ENCODE measurements around the gene FOXD4L3.
"Not testable (repeated sequence)": the region's sequence is repeated elsewhere in the genome, so short reads cannot be mapped to it uniquely, and the experiment has no call there.

Gene FOXD4L3

DNA sequence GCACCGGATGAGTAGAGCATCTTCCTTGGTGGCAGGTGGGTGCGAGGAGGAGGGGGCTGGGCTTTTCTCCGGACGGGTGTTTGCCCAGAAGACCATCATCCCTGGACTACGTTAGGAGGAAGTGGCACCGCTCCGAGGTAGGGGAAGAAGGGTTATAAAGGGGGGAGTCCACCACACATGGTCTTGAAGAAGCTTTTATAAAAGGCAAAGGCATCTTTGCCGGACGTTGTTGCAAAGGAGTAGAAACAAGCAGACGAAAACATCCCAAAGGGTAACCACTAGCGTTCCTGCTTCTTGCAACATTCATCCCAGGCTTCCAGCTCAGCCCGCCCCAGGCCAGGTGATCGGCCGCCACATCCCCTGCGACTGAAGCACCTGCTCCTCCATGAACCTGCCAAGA, at the start of gene FOXD4L3:
Gene FOXD4L3 (plus strand): TSS at position 301 of the 400 bp plus-strand sequence. CDS start 85 bp downstream, at position 386.
- DNase-seq (ENCODE audit: low spot score), result not testable (repeated sequence)

DNA sequence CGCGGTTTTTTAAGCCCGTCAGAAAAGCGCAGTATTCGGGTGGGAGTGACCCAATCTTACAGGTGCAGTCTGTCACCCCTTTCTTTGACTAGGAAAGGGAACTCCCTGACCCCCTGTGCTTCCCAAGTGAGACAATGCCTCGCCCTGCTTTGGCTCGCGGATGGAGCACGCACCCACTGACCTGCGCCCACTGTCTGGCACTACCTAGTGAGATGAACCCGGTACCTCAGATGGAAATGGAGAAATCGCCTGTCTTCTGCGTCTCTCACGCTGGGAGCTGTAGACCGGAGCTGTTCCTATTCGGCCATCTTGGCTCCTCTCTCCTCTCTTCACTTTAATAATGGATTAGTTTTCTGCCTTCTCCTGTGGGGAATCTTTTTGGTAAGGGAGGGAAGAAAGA, 21.6 kb upstream of the FOXD4L3 start:
- DNase-seq (ENCODE audit: low spot score), result not testable (repeated sequence)

DNA sequence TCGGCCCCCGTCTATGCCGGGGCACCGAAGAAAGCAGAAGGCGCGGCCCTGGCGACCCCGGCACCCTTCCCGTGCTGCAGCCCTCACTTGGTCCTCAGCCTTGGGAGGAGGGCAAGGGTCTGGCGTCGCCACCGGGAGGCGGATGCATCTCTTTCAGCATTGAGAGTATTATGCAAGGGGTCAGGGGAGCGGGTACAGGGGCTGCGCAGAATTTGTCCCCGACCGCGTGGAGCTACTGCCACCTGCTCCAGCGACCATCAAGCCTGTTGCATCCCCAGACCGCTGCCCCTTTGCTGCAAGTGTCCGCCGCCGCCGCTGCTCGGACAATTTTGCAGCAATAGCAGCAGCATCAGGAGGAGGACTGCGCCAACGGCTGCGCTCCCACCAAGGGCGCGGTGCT, 1.1 kb downstream of the FOXD4L3 start:
- DNase-seq (ENCODE audit: low spot score), result not testable (repeated sequence)

DNA sequence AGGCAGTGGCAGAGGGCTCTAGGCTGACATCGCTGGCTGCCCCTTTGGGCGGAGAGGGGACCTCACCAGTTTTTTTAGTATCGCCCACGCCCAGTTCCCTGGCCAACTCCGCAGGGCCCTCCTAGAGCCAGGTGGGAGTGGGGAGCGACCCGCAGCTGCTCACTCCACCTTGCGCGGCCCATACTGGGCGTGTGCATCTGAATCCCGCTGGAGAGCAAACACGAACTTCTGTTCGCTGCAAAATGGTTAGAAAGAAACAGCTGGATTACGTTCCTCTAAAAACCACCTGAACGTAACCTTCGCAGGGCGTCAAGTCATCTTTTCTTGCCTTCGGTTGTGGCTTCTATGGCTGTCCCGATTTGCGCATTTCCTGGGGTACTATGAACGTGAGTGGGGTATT, 1.5 kb downstream of the FOXD4L3 start:
- not testable (repeated sequence) for DNase-seq (ENCODE audit: low spot score)

GRCh38 chr9:68304777-68305176, 2.1 kb downstream of the FOXD4L3 start:
- not testable (repeated sequence) for DNase-seq (ENCODE audit: low spot score)

GRCh38 chr9:68305680-68306285, 3.1 kb downstream of the FOXD4L3 start:
- DNase-seq (ENCODE audit: low spot score), result not testable (repeated sequence)

DNA sequence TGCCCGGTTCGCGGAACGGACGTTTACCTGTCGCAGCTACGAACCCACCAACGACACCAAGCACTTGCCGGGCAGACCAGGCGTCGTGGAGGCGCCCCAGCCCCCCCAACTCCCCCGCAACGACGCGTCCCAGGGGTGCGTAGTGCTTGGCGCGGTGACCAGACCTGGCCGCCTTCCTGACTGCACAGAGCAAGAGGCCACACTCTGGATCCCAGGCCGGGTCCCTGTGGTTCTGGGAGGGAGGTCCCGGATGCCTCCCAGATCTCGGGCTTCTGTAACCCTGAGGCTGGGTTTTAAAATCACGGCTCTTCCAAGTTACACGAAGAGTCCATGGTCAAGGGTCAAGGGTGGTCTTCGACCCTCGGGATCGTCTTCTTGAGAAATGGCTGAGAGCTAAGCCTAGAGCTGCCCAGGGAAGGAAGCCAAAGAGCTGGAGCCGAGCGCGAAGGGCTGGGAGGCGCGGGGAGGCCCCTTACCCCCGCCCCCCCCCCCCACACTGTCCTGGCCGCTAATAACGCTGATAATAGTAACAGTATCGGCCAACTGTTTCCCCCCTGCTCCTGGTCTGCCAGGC, 3.8 kb downstream of the FOXD4L3 start:
- not testable (repeated sequence) for DNase-seq (ENCODE audit: low spot score)

- DNase-seq (ENCODE audit: low spot score), result not testable (repeated sequence)
Observed at GRCh38 chr9:68307127-68307526, 4.5 kb downstream of the FOXD4L3 start.

GRCh38 chr9:68307654-68308053, 5.0 kb downstream of the FOXD4L3 start:
- not testable (repeated sequence) for DNase-seq (ENCODE audit: low spot score)

- not testable (repeated sequence) for DNase-seq (ENCODE audit: low spot score)
Observed at GRCh38 chr9:68311208-68311607, 8.5 kb downstream of the FOXD4L3 start.

DNA sequence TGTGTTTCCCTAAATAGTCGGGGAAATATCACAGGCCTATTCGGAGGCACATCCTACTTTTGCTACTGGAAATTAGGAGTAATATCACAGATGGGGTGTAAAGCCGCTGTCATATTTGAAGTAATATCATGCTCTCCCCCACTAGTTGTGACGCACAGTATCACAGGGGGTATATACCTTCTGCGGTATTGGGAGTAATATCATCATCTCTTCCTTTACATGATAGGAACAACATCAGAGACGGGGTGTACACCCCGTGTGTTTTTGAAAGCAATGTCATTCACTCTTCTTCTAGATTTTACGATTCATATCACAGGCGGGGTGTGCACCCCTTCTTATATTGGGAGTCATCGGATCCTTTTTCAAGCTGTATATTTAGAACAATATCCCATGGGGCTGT, 15.5 kb downstream of the FOXD4L3 start:
- DNase-seq (ENCODE audit: low spot score), result not testable (repeated sequence)

GRCh38 chr9:68323749-68324148, 21.1 kb downstream of the FOXD4L3 start:
- not testable (repeated sequence) for DNase-seq (ENCODE audit: low spot score)

DNA sequence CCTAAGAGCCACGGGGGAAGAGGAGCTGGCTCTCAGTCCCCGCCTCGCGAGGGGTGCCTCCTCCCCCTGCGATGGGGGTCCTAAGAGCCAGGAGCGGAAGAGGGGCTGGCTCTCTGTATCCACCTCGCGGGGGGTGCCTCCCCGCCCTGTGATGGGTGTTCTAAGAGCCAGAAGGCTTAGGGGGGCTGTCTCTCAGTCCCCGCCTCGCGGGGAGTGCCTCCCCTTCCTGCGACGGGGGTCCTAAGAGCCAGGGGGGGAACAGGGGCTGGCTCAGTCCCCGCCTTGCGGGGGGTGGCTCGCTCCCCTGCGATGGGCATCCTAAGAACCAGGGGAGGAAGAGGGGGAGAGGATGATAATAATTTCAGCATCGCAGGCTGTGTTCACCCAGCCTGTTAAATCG, 21.9 kb downstream of the FOXD4L3 start:
- DNase-seq (ENCODE audit: low spot score), result not testable (repeated sequence)

- not testable (repeated sequence) for DNase-seq (ENCODE audit: low spot score)
Observed at GRCh38 chr9:68329106-68329505, 26.4 kb downstream of the FOXD4L3 start.

DNA sequence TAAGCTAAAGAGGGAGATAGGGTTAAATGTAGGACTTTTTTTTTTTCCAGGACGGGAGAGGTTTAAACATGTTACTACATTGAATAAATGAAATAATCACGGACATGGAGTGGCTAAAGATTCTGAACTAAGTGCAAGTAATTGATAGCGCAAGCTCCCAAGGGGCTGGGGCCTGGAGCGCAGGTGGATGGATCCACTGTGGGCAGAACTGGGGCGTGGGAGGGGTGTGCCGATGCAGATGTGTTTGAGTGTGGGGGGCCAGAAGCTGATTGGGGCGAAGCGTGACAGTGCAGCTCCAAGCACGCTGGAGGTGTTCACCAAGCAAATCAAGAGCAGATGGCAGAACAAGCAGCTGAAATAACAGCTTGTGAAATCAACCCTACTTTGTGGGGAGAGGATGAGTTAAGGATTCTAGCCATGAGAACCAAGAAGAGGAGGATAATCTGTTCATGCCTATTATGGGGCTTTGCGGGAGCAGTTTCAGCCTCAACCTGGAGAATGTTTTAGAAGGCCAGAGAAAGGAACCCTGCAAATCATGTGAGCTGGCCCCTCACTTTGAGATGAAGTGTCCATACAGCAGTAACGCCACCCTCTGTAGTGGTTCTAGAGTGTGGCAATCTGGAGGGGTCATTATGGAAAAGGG, 28.0 kb downstream of the FOXD4L3 start:
- DNase-seq (ENCODE audit: low spot score), result not testable (repeated sequence)

DNA sequence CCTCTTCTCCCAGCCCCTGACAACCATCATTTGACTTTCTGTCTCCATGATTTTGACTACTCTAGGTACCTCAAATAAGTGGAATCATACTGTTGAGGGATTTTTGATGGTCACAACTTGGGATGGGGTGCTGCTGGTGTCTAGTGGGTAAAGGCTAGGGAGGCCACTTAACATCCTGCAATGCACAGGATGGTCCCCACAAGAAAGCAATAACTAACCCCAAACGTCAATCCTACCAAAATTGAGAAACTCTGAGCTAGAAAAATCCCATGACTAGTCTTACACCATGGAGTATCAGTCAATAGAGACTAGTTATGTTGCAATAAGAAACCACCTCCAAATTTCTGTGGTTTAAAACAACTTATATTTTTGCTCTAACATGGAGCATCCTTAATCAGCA, 29.5 kb downstream of the FOXD4L3 start:
- DNase-seq (ENCODE audit: low spot score), result not testable (repeated sequence)

GRCh38 chr9:68335935-68336334, 33.3 kb downstream of the FOXD4L3 start:
- not testable (repeated sequence) for DNase-seq (ENCODE audit: low spot score)

GRCh38 chr9:68336639-68337339, 34.1 kb downstream of the FOXD4L3 start:
- not testable (repeated sequence) for DNase-seq (ENCODE audit: low spot score)

- not testable (repeated sequence) for DNase-seq (ENCODE audit: low spot score)
Observed at GRCh38 chr9:68338000-68338399, 35.3 kb downstream of the FOXD4L3 start.

DNA sequence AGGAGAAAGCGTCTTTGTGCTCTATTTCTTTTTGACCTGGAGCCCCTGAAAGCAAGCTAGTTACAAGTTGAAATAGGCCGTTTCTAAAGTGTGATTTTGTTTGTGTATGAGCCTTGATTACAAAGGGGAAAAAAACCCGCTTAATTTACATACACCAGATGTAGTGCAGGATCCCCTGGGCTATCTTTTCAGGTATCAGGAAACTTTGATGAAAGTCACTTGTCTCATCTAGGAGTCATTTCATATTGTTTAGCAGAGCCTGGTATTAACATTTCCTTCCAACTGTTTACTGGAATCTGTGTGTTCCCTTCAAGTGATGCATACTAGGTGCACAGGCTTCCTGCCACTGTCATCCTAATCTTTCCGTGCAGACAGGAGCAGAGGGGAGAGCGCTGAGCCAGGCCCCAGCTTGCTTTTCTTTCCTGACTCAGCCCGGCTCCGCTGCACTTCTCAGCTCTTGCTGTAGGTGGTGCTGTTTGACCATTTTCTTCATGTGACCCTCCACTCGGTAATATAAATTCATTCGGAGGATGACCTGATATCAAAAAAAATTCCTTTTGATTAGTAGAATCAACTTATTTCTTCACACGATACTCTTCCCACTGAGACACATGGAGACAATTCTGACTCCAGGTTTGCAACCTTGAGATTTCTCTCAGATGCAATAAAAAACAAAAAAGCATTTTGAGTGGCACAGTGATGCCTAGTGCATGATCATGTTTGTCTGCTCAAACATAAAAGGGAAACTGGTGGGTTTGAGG, 39.8 kb downstream of the FOXD4L3 start:
- not testable (repeated sequence) for DNase-seq (ENCODE audit: low spot score)

DNA sequence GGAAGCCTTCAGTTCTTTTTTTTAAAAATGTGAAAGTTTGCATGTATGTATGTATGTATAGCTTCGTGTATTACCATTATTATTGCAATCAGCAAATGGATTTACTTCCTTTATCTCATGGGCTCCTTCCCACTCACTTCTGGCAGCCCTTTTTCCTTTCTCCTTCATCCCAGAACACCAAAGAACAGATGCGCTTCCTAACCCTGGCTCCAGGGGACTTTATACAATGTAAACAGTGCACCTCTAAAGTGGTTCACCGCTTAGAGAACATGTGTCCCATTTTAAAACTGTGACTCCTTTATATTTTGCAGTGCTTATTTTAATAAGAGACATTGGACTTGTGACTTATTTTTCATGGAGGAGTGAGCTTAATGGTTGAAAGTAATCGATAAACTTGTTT, 40.6 kb downstream of the FOXD4L3 start:
- DNase-seq (ENCODE audit: low spot score), result not testable (repeated sequence)

DNA sequence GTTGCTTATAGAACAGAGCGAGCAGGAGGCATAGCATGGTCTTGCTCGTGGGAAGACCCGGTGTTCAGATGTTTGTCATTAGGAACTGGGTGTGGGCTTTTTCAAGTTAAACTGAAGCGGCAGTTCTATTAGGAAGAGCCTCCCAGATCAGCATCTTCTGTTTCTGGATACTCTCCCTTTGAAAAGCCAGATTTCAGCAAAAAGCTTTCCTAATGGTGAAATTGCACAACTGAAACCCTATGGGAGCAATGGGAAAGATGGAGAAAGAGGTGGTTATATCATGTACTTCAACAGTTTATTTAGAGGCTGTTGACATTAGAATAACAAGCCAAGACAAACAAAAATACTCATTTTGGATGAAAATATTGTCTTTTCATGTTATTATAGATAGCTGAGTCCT, 41.3 kb downstream of the FOXD4L3 start:
- DNase-seq (ENCODE audit: low spot score), result not testable (repeated sequence)

Data from iPS-NIHi11 (cell line).